Transverse colon (tissue), 3 donors: ENCODE results near the gene VPS35.

Experiments
- POLR2A ChIP-seq: fragments of 450-650 bp; IDR thresholded peaks from one replicate; pipeline ENCODE4 v1.6.1; 2016; ENCODE audit warnings: antibody characterized with exemption, mild to moderate bottlenecking, moderate library complexity
- TF ChIP-seq, protein P1 (sequence below), 5 experiments: fragments of 200-600 bp in 3 of 5; fragments of 450-650 bp in 2 of 5; sonication (generic) in 3 of 5; IDR thresholded peaks; 1 replicate in 2 of 5; 2 replicates in 3 of 5; pipeline ENCODE4 v1.5.1; 2016 to 2017; ENCODE audit warnings: antibody characterized with exemption in 5 of 5, inconsistent platforms in 3 of 5, mild to moderate bottlenecking in 2 of 5, moderate library complexity in 1 of 5

DNA sequence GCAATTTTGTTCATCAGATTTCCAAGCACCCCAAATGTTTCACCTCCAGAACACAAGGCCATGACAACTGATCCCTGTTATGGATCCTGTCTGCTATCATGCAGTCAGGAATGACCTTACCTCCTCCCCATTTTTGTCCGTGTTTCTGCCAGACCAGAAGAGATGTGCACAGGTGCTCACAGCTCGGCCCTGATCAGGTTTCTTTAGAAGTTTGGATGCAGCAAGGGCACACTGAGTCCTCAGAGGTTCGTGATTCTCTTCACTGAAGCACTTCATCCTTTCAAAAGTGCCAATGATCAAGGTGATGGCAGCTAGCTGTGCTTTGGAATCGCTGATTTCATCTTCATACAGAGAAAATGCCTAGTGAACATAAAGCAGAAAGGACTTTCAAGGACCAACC, 26.9 kb downstream of the VPS35 start:
- no peak for TF ChIP-seq POLR2A
- TF ChIP-seq, protein P1, sequence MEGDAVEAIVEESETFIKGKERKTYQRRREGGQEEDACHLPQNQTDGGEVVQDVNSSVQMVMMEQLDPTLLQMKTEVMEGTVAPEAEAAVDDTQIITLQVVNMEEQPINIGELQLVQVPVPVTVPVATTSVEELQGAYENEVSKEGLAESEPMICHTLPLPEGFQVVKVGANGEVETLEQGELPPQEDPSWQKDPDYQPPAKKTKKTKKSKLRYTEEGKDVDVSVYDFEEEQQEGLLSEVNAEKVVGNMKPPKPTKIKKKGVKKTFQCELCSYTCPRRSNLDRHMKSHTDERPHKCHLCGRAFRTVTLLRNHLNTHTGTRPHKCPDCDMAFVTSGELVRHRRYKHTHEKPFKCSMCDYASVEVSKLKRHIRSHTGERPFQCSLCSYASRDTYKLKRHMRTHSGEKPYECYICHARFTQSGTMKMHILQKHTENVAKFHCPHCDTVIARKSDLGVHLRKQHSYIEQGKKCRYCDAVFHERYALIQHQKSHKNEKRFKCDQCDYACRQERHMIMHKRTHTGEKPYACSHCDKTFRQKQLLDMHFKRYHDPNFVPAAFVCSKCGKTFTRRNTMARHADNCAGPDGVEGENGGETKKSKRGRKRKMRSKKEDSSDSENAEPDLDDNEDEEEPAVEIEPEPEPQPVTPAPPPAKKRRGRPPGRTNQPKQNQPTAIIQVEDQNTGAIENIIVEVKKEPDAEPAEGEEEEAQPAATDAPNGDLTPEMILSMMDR (IDR thresholded peaks at IDR 0.05) = no peak
